ENCODE results near the gene PIGT. TPM values are rescaled to one million over a fixed set of nuclear protein-coding genes. Genes with fewer than 3 reads are reported as not detected.

PIGT gene
- polyA plus RNA-seq, 4 donors = 49.7 to 119 (median 68.1) TPM

DNA sequence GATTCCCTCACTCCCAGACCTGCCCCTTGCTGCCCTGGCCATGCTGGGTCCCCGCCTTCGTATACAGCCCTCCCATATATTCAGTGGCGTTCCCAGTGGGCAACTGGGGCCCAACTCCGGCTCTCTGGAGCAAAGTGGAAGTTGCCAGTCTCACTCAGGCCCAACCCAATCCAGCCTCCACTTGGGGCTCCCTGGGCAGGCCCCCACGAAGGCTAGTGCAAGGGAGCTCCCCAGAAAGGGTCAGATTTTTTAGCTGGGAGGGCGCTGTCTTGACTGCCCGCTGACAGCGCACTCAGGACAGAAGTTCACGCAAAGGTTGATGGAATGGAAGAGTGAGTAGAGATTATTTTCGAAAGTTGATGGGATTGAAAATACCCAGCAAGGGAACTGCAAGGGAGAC is 43.7 kb upstream of the PIGT start:
- DNase-seq = no peak
- WGBS, 3 donors = 79 to 92% (median 90%) methylated on average over 10 of the region's 10 CpGs
- no peak for FAIRE-seq
- Histone ChIP-seq H3K4me1 (ENCODE audit: control insufficient read depth in 3 of 3, insufficient read depth in 2 of 3, low read depth in 1 of 3, low read length in 2 of 3) (peaks cover 3 to 25% (median 7%) of the 10 kb centered on the region in 3 donors), H3K27me3 (ENCODE audit: control insufficient read depth in 3 of 3, insufficient read depth in 3 of 3, low read length in 3 of 3) (no peaks in the 10 kb centered on the region), H3K36me3 (ENCODE audit: control insufficient read depth in 3 of 3, insufficient read depth in 2 of 3, low read depth in 1 of 3, low read length in 3 of 3) (peaks cover 3 to 18% (median 3%) of the 10 kb centered on the region in 3 donors), H3K27ac (ENCODE audit: low read depth in 1 of 3, low read length in 2 of 3) (no peak overlapping the region), H3K4me3 (ENCODE audit: low read depth in 1 of 3, low read length in 3 of 3) (no peak overlapping the region), H3K9me3 (ENCODE audit: control insufficient read depth in 2 of 2, insufficient read depth in 1 of 2, low read depth in 1 of 2, low read length in 1 of 2) (no peaks in the 10 kb centered on the region)

DNA sequence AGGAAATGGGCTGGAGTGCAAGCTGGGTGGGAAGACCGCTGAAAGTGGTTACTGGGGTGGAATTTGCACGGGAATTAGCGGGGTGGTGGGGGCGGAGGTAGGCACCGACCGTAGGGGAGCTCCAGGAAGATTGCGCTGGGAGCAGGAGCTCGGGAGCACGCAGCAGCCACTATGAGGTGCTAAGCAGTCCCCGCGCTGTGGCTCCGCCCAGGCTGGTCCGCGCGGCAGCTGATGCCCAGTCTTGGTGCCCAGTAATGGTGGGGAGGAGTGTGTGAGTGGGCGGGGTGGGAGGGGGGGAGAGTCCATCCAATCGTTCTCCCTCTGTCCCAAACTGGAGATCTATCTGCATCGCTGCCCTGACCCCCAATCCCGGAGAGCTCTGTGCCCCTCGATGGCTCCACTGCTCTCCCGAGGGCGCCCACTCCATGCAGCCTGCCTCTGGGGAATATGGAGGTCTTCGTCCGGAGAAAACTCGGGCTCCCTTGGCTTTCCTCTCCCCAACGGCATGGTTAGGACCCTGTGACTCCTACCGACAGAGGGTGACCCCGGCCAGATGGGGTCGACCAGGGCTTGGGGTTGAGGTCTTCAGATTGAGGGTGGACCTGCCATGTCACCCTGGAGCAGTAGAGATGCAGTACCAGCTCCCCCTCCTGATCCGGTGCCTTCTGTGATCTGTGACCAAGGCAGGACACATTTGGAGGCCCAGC is 43.1 kb upstream of the PIGT start:
- no peaks in the 10 kb centered on the region for H3K27me3 ChIP-seq (ENCODE audit: control insufficient read depth in 3 of 3, insufficient read depth in 3 of 3, low read length in 3 of 3)
- DNase-seq = no peak
- peaks cover 2 to 13% (median 3%) of the 10 kb centered on the region in 3 donors for H3K36me3 ChIP-seq (ENCODE audit: control insufficient read depth in 3 of 3, insufficient read depth in 2 of 3, low read depth in 1 of 3, low read length in 3 of 3)
- peak overlapping the region in 2 of 3 donors; percentile 78 to 85 for H3K27ac ChIP-seq (ENCODE audit: low read depth in 1 of 3, low read length in 2 of 3)
- no peak for FAIRE-seq
- 36 to 49% (median 47%) methylated on average over 27 to 30 of the region's 30 CpGs for WGBS, 3 donors
- H3K9me3 ChIP-seq (ENCODE audit: control insufficient read depth in 2 of 2, insufficient read depth in 1 of 2, low read depth in 1 of 2, low read length in 1 of 2) = no peaks in the 10 kb centered on the region
- H3K4me3 ChIP-seq (ENCODE audit: low read depth in 1 of 3, low read length in 3 of 3) = peak overlapping the region in 2 of 3 donors; percentile 47 to 51
- peaks cover 3 to 28% (median 7%) of the 10 kb centered on the region in 3 donors for H3K4me1 ChIP-seq (ENCODE audit: control insufficient read depth in 3 of 3, insufficient read depth in 2 of 3, low read depth in 1 of 3, low read length in 2 of 3)

DNA sequence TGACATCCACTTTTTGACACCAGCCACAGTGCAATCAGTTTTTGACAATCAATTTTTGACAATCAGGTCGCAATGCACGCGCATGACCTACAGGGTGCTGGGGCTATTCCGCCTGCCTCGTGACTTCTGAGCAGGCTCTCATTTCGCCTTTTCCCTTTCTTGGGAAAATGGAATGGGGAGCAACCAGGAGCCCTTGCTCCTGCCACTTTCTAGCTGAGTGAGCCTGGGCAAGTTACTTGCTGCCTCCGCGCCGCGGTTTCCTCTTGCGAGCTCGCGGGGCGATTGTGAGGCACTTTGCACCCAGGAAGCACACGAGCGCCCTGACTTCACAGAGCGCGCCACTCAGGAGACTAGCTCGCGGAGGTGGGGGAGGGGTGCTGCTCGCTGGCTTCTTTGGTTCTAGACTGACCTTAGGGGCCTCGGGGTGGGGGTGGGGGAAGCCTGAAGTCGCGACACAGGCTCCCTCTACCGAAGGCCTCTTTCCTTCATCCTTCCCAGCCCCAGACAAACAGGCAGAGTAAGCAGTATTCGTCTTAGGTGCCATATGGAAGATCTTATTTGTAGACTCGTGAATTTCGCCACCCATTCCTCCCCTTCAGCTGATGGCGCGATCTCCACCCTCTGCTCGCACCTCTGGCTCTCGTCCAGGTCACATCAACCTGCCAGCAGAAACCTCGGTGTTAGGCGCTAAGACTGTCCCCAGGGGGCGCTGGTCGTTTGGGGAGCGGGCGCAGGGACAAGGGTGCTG is 42.4 kb upstream of the PIGT start:
- WGBS, 3 donors = 1 to 4% (median 3%) methylated on average over 38 of the region's 38 CpGs
- Histone ChIP-seq H3K27me3 (ENCODE audit: control insufficient read depth in 3 of 3, insufficient read depth in 3 of 3, low read length in 3 of 3) (no peaks in the 10 kb centered on the region), H3K36me3 (ENCODE audit: control insufficient read depth in 3 of 3, insufficient read depth in 2 of 3, low read depth in 1 of 3, low read length in 3 of 3) (peaks cover 0 to 10% (median 3%) of the 10 kb centered on the region in 3 donors), H3K27ac (ENCODE audit: low read depth in 1 of 3, low read length in 2 of 3) (peak overlapping the region; percentile 62 to 85 (median 78)), H3K4me1 (ENCODE audit: control insufficient read depth in 3 of 3, insufficient read depth in 2 of 3, low read depth in 1 of 3, low read length in 2 of 3) (peaks cover 3 to 28% (median 7%) of the 10 kb centered on the region in 3 donors), H3K4me3 (ENCODE audit: low read depth in 1 of 3, low read length in 3 of 3) (peak overlapping the region; percentile 26 to 51 (median 47)), H3K9me3 (ENCODE audit: control insufficient read depth in 2 of 2, insufficient read depth in 1 of 2, low read depth in 1 of 2, low read length in 1 of 2) (no peaks in the 10 kb centered on the region)
- peak; percentile 91 to 95 for DNase-seq
- FAIRE-seq = no peak

DNA sequence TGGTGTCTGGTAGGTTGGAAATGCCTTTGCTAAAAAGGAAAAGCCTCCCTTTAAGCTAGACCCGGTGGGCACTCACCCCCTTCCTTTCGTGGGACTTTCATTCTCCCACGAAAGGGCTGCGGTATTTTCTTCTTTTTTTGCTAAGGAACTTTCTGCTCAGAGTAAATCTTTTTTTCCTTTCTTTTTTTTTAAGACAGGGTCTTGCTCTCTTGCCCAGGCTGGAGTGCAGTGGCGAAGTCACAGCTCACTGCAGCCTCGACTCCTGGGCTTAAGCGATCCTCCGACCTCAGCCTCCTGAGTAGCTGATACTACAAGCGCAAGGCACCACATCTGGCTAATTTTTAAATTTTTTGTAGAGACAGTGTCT is 41.9 kb upstream of the PIGT start:
- peaks cover 0 to 7% (median 3%) of the 10 kb centered on the region in 3 donors for H3K36me3 ChIP-seq (ENCODE audit: control insufficient read depth in 3 of 3, insufficient read depth in 2 of 3, low read depth in 1 of 3, low read length in 3 of 3)
- H3K9me3 ChIP-seq (ENCODE audit: control insufficient read depth in 2 of 2, insufficient read depth in 1 of 2, low read depth in 1 of 2, low read length in 1 of 2) = no peaks in the 10 kb centered on the region
- peak overlapping the region in 1 of 3 donors; percentile 47 for H3K4me3 ChIP-seq (ENCODE audit: low read depth in 1 of 3, low read length in 3 of 3)
- no peaks in the 10 kb centered on the region for H3K27me3 ChIP-seq (ENCODE audit: control insufficient read depth in 3 of 3, insufficient read depth in 3 of 3, low read length in 3 of 3)
- H3K4me1 ChIP-seq (ENCODE audit: control insufficient read depth in 3 of 3, insufficient read depth in 2 of 3, low read depth in 1 of 3, low read length in 2 of 3) = peaks cover 3 to 28% (median 7%) of the 10 kb centered on the region in 3 donors
- FAIRE-seq = no peak
- WGBS, 3 donors = 45 to 59% (median 49%) methylated on average over 9 of the region's 9 CpGs
- H3K27ac ChIP-seq (ENCODE audit: low read depth in 1 of 3, low read length in 2 of 3) = peak overlapping the region in 1 of 3 donors; percentile 62
- no peak for DNase-seq

DNA sequence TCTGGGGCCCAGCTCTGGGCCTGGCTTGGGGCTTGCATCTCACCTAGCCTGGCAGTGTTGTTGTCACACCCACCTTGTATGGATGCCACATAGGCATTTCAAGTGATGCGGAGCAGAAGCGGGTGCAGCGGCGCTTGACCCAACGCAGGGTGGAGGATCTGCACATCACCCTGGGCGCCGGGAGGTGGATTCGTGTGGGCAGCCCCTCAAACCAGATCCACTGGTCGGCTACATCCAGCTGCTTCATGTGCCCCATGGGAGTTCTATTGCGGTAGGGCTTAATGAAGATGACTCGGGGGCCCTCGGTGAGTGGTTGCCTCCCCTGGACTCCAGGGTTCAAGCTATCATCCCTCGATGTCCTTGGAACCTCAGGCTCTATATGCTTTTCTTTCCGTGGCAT is 41.0 kb upstream of the PIGT start:
- H3K4me3 ChIP-seq (ENCODE audit: low read depth in 1 of 3, low read length in 3 of 3) = no peak overlapping the region
- DNase-seq (no peak), FAIRE-seq (no peak)
- peaks cover 3 to 27% (median 7%) of the 10 kb centered on the region in 3 donors for H3K4me1 ChIP-seq (ENCODE audit: control insufficient read depth in 3 of 3, insufficient read depth in 2 of 3, low read depth in 1 of 3, low read length in 2 of 3)
- H3K36me3 ChIP-seq (ENCODE audit: control insufficient read depth in 3 of 3, insufficient read depth in 2 of 3, low read depth in 1 of 3, low read length in 3 of 3) = peaks cover 0 to 7% (median 3%) of the 10 kb centered on the region in 3 donors
- H3K9me3 ChIP-seq (ENCODE audit: control insufficient read depth in 2 of 2, insufficient read depth in 1 of 2, low read depth in 1 of 2, low read length in 1 of 2) = no peaks in the 10 kb centered on the region
- H3K27ac ChIP-seq (ENCODE audit: low read depth in 1 of 3, low read length in 2 of 3) = no peak overlapping the region
- WGBS, 3 donors = 96 to 97% (median 96%) methylated on average over 14 of the region's 14 CpGs
- H3K27me3 ChIP-seq (ENCODE audit: control insufficient read depth in 3 of 3, insufficient read depth in 3 of 3, low read length in 3 of 3) = no peaks in the 10 kb centered on the region

DNA sequence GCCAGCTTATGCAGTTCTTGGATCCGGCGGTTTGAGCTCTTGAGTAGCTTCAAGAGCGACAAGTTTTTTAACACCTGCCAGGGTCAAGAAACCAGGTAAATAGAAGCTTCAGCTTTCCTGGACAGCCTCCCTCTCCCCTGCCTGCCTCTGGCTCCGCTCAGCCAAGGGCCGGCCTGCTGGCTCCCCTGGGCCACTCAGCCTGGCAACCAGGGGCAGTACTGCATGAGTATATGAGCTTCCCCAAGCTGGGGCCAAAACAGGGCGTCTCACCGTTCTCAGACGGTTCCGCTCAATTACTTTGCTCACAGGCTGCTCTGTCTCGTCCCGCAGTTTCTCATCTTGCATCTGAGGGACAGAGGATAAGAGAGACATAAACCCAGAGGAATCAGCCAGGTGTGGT is 38.7 kb upstream of the PIGT start:
- Histone ChIP-seq H3K9me3 (ENCODE audit: control insufficient read depth in 2 of 2, insufficient read depth in 1 of 2, low read depth in 1 of 2, low read length in 1 of 2) (no peaks in the 10 kb centered on the region), H3K4me1 (ENCODE audit: control insufficient read depth in 3 of 3, insufficient read depth in 2 of 3, low read depth in 1 of 3, low read length in 2 of 3) (peaks cover 0 to 19% (median 5%) of the 10 kb centered on the region in 3 donors), H3K27ac (ENCODE audit: low read depth in 1 of 3, low read length in 2 of 3) (no peak overlapping the region), H3K27me3 (ENCODE audit: control insufficient read depth in 3 of 3, insufficient read depth in 3 of 3, low read length in 3 of 3) (no peaks in the 10 kb centered on the region), H3K4me3 (ENCODE audit: low read depth in 1 of 3, low read length in 3 of 3) (no peak overlapping the region), H3K36me3 (ENCODE audit: control insufficient read depth in 3 of 3, insufficient read depth in 2 of 3, low read depth in 1 of 3, low read length in 3 of 3) (peaks cover 0 to 5% (median 3%) of the 10 kb centered on the region in 3 donors)
- FAIRE-seq = no peak
- DNase-seq = no peak
- WGBS, 3 donors = 84 to 91% (median 85%) methylated on average over 11 of the region's 11 CpGs

DNA sequence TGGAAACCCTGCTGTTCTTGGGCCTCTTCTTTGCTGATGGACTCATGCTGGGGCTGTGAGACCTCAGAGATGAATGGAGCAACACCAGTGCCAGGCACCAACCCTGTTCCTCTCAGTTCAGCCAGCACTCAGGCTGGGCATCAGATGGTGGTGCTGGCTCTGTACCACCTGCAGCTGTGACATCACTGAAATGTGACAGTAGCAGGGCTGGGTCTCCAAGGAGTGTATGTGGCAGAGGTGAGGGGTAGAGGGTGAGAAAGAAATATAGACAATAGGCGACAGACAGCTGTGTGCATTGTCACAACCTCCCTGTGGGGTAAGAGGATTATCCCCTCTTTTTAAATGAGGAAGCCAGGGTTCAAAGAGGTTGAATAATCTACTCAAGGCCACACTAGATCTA is 37.8 kb upstream of the PIGT start, which contains the start of gene TP53TG5:
Gene TP53TG5, minus strand, starts transcription at position 135 of the 400 bp plus-strand sequence. Its CDS starts 89 bp downstream, at position 46.
- DNase-seq = no peak
- H3K9me3 ChIP-seq (ENCODE audit: control insufficient read depth in 2 of 2, insufficient read depth in 1 of 2, low read depth in 1 of 2, low read length in 1 of 2) = no peaks in the 10 kb centered on the region
- no peak within 1 kb of the TSS for H3K27ac ChIP-seq (ENCODE audit: low read depth in 1 of 3, low read length in 2 of 3)
- H3K27me3 ChIP-seq (ENCODE audit: control insufficient read depth in 3 of 3, insufficient read depth in 3 of 3, low read length in 3 of 3) = no peaks in the 10 kb centered on the region
- no peak within 1 kb of the TSS for H3K4me3 ChIP-seq (ENCODE audit: low read depth in 1 of 3, low read length in 3 of 3)
- H3K36me3 ChIP-seq (ENCODE audit: control insufficient read depth in 3 of 3, insufficient read depth in 2 of 3, low read depth in 1 of 3, low read length in 3 of 3) = peaks cover 0 to 4% (median 3%) of the 10 kb centered on the region in 3 donors
- WGBS, 3 donors = 85 to 89% (median 86%) methylated on average over 1 of the region's 1 CpG
- FAIRE-seq = no peak
- H3K4me1 ChIP-seq (ENCODE audit: control insufficient read depth in 3 of 3, insufficient read depth in 2 of 3, low read depth in 1 of 3, low read length in 2 of 3) = peaks cover 0 to 14% (median 0%) of the 10 kb centered on the region in 3 donors

DNA sequence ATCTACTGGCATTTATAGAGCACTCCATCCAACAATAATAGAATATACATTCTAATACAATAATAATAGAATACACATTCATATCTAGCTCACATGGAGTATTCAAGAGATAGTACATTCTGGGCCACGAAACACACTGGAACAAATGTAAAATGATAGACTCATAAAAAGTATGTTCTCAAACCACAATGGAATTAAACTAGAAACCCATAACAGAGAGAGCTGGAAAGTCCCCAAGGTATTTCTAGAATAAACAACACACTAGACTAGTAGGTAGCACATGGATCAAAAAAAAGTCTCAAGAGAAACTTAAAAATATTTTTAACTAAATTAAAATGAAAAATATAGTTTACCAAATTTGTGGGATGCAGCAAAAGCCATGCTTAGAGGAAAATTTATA is 28.7 kb upstream of the PIGT start:
- H3K27me3 ChIP-seq (ENCODE audit: control insufficient read depth in 3 of 3, insufficient read depth in 3 of 3, low read length in 3 of 3) = no peaks in the 10 kb centered on the region
- H3K36me3 ChIP-seq (ENCODE audit: control insufficient read depth in 3 of 3, insufficient read depth in 2 of 3, low read depth in 1 of 3, low read length in 3 of 3) = no peaks in the 10 kb centered on the region
- DNase-seq (no peak), FAIRE-seq (no peak)
- no peaks in the 10 kb centered on the region for H3K9me3 ChIP-seq (ENCODE audit: control insufficient read depth in 2 of 2, insufficient read depth in 1 of 2, low read depth in 1 of 2, low read length in 1 of 2)
- no peak overlapping the region for H3K27ac ChIP-seq (ENCODE audit: low read depth in 1 of 3, low read length in 2 of 3)
- H3K4me1 ChIP-seq (ENCODE audit: control insufficient read depth in 3 of 3, insufficient read depth in 2 of 3, low read depth in 1 of 3, low read length in 2 of 3) = no peaks in the 10 kb centered on the region
- H3K4me3 ChIP-seq (ENCODE audit: low read depth in 1 of 3, low read length in 3 of 3) = no peak overlapping the region
- 83 to 92% (median 86%) methylated on average over 1 of the region's 1 CpG for WGBS, 3 donors

Data from small intestine (tissue), 7 donors.